ENCODE results near the gene DPP6.

Gene DPP6

GRCh38 chr7:154738216-154738615, 686.0 kb downstream of the DPP6 start:
- no peak overlapping the region for H3K4me3 ChIP-seq (ENCODE audit: control insufficient read depth, low read depth, low read length)
- TF ChIP-seq, protein P1, sequence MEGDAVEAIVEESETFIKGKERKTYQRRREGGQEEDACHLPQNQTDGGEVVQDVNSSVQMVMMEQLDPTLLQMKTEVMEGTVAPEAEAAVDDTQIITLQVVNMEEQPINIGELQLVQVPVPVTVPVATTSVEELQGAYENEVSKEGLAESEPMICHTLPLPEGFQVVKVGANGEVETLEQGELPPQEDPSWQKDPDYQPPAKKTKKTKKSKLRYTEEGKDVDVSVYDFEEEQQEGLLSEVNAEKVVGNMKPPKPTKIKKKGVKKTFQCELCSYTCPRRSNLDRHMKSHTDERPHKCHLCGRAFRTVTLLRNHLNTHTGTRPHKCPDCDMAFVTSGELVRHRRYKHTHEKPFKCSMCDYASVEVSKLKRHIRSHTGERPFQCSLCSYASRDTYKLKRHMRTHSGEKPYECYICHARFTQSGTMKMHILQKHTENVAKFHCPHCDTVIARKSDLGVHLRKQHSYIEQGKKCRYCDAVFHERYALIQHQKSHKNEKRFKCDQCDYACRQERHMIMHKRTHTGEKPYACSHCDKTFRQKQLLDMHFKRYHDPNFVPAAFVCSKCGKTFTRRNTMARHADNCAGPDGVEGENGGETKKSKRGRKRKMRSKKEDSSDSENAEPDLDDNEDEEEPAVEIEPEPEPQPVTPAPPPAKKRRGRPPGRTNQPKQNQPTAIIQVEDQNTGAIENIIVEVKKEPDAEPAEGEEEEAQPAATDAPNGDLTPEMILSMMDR (conservative IDR thresholded peaks at IDR 0.05; ENCODE audit: control insufficient read depth, insufficient read depth, low read depth, low read length) = no peak
- no peak for DNase-seq (ENCODE audit: low read depth)

- DNase-seq (ENCODE audit: low read depth) = no peak
- H3K4me3 ChIP-seq (ENCODE audit: control insufficient read depth, low read depth, low read length) = no peak overlapping the region
- TF ChIP-seq, protein P1 (conservative IDR thresholded peaks at IDR 0.05; ENCODE audit: control insufficient read depth, insufficient read depth, low read depth, low read length) = no peak
Measured at GRCh38 chr7:154741131-154741530, 688.9 kb downstream of the DPP6 start.

DNA sequence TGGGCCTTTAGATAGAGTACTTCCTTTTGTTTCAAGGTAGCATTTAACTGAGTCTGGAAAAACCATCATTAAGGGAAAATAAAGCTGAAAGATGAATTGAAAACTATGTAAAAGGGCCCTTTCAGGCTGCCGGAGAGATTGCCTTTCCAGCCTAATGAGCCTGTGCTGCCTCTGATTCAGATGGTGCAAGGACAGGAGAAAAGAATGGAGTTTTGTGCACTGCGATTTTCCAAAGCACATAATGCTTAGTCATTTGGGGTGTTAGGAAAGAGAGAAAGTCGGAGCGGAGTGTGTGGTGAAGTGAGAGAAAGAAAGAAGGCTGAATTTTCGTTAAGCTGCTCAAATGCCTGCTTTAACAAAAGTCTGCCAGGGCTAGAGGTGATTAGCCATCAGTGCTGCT, 691.0 kb downstream of the DPP6 start:
- TF ChIP-seq, protein P1 (conservative IDR thresholded peaks at IDR 0.05; ENCODE audit: control insufficient read depth, insufficient read depth, low read depth, low read length) = no peak
- H3K4me3 ChIP-seq (ENCODE audit: control insufficient read depth, low read depth, low read length) = no peak overlapping the region
- DNase-seq (ENCODE audit: low read depth) = no peak

GRCh38 chr7:154744256-154744860, 692.2 kb downstream of the DPP6 start:
- H3K4me3 ChIP-seq (ENCODE audit: control insufficient read depth, low read depth, low read length) = no peak overlapping the region
- TF ChIP-seq, protein P1 (conservative IDR thresholded peaks at IDR 0.05; ENCODE audit: control insufficient read depth, insufficient read depth, low read depth, low read length) = peak; percentile 51
- DNase-seq (ENCODE audit: low read depth) = no peak

GRCh38 chr7:154744861-154745258, 692.7 kb downstream of the DPP6 start:
- DNase-seq (ENCODE audit: low read depth) = no peak
- H3K4me3 ChIP-seq (ENCODE audit: control insufficient read depth, low read depth, low read length) = no peak overlapping the region
- TF ChIP-seq, protein P1 (conservative IDR thresholded peaks at IDR 0.05; ENCODE audit: control insufficient read depth, insufficient read depth, low read depth, low read length) = no peak

GRCh38 chr7:154746571-154747360, 694.6 kb downstream of the DPP6 start:
- no peak for DNase-seq (ENCODE audit: low read depth)
- H3K4me3 ChIP-seq (ENCODE audit: control insufficient read depth, low read depth, low read length) = no peak overlapping the region
- TF ChIP-seq, protein P1 (conservative IDR thresholded peaks at IDR 0.05; ENCODE audit: control insufficient read depth, insufficient read depth, low read depth, low read length) = no peak

All from fibroblast of mammary gland (primary cell).